Prostate gland (tissue), 2 donors: ENCODE measurements around the gene ADM5.

ENCODE experiments used
- CTCF ChIP-seq, 4 experiments: fragments of 200-600 bp in 2 of 4; fragments of 450-650 bp in 2 of 4; sonication (generic) in 2 of 4; IDR thresholded peaks; 1 replicate in 3 of 4; 2 replicates in 1 of 4; pipeline ENCODE4 v1.5.1; 2016 to 2019; ENCODE audit warnings: antibody characterized with exemption in 4 of 4, mild to moderate bottlenecking in 2 of 4, moderate library complexity in 2 of 4
- POLR2A ChIP-seq: fragments of 450-650 bp; IDR thresholded peaks from one replicate; pipeline ENCODE4 v1.6.1; 2016; ENCODE audit warnings: antibody characterized with exemption, mild to moderate bottlenecking
- POLR2AphosphoS5 ChIP-seq: sonication (generic); formaldehyde crosslinking; IDR thresholded peaks from one replicate; pipeline ENCODE4 v1.6.1; 2017; ENCODE audit warnings: antibody characterized with exemption

GRCh38 chr19:49655570-49656455 lies 33.6 kb upstream of the ADM5 start:
- TF ChIP-seq POLR2A, result no peak
- TF ChIP-seq CTCF (IDR thresholded peaks at IDR 0.05), result no peak
- no peak for TF ChIP-seq POLR2AphosphoS5
